Thoracic aorta (tissue), 2 donors: ENCODE measurements around the gene KIRREL2. TPM values are rescaled to one million over a fixed set of nuclear protein-coding genes. Genes with fewer than 3 reads are reported as not detected.

ENCODE experiments used
- ATAC-seq: fragments of 150-250 bp; one replicate; pipeline ENCODE4 v1.8.0; 2017; ENCODE audit warnings: low read depth; ENCODE audit not compliant: insufficient number of reproducible peaks, low FRiP score
- DNase-seq: peaks from one replicate; pipeline ENCODE4 v3.0.0-alpha.2; 2020; ENCODE audit warnings: low spot score
- H3K27ac ChIP-seq, 2 donors: fragments of 200-600 bp; sonication (generic); 1 replicate in 1 of 2; 2 replicates in 1 of 2; pipeline ENCODE4 v1.5.1; 2016; ENCODE audit warnings: mild to moderate bottlenecking in 2 of 2, moderate library complexity in 2 of 2
- H3K27me3 ChIP-seq: fragments of 200-600 bp; sonication (generic); replicated peaks from 2 replicates; pipeline ENCODE4 v1.6.0; 2016; ENCODE audit warnings: mild to moderate bottlenecking; ENCODE audit not compliant: insufficient read depth
- H3K36me3 ChIP-seq: fragments of 200-600 bp; sonication (generic); one replicate; pipeline ENCODE4 v1.5.1; 2016
- H3K4me1 ChIP-seq, 2 donors: fragments of 200-600 bp; sonication (generic); 1 replicate in 1 of 2; 2 replicates in 1 of 2; pipeline versions ENCODE4 v1.5.1 to v1.6.0; 2016; ENCODE audit warnings: low read depth in 2 of 2, mild to moderate bottlenecking in 1 of 2; ENCODE audit not compliant: control insufficient read depth in 1 of 2
- H3K4me3 ChIP-seq: fragments of 200-600 bp; sonication (generic); 2 replicates; pipeline ENCODE4 v1.5.1; 2016; ENCODE audit warnings: mild to moderate bottlenecking
- H3K9me3 ChIP-seq: fragments of 200-600 bp; sonication (generic); 2 replicates; pipeline ENCODE4 v1.5.1; 2016
- total RNA-seq, 2 donors: library from RNA; depleted of rRNA; stranded (reverse); fragments of >200 nt; gene quantifications; one replicate each; pipeline versions ENCODE4 v1.1.0 to v1.2.3, GENCODE V29; 2016
- TF ChIP-seq, protein P1 (sequence below): fragments of 200-600 bp; sonication (generic); IDR thresholded peaks from one replicate; pipeline ENCODE4 v1.5.1; 2019; ENCODE audit warnings: antibody characterized with exemption

KIRREL2 gene
- total RNA-seq, 2 donors from 2014 or later: 0.92 TPM; not detected in 1

GRCh38 chr19:35894342-35894741 is 37.6 kb downstream of the KIRREL2 start:
- no peak for DNase-seq
- peaks cover 3 to 9% of the 10 kb centered on the region in 2 donors for H3K4me1 ChIP-seq
- no peak overlapping the region for H3K27ac ChIP-seq
- no peaks in the 10 kb centered on the region for H3K27me3 ChIP-seq
- peaks cover 11% of the 10 kb centered on the region for H3K36me3 ChIP-seq
- TF ChIP-seq, protein P1, sequence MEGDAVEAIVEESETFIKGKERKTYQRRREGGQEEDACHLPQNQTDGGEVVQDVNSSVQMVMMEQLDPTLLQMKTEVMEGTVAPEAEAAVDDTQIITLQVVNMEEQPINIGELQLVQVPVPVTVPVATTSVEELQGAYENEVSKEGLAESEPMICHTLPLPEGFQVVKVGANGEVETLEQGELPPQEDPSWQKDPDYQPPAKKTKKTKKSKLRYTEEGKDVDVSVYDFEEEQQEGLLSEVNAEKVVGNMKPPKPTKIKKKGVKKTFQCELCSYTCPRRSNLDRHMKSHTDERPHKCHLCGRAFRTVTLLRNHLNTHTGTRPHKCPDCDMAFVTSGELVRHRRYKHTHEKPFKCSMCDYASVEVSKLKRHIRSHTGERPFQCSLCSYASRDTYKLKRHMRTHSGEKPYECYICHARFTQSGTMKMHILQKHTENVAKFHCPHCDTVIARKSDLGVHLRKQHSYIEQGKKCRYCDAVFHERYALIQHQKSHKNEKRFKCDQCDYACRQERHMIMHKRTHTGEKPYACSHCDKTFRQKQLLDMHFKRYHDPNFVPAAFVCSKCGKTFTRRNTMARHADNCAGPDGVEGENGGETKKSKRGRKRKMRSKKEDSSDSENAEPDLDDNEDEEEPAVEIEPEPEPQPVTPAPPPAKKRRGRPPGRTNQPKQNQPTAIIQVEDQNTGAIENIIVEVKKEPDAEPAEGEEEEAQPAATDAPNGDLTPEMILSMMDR: no peak
- H3K9me3 ChIP-seq: no peaks in the 10 kb centered on the region
- no peak for ATAC-seq
- H3K4me3 ChIP-seq: no peak overlapping the region

- DNase-seq (no peak), ATAC-seq (no peak)
- Histone ChIP-seq H3K4me3 (no peak overlapping the region), H3K9me3 (no peaks in the 10 kb centered on the region), H3K27ac (no peak overlapping the region), H3K4me1 (peaks cover 3 to 11% of the 10 kb centered on the region in 2 donors), H3K27me3 (no peaks in the 10 kb centered on the region), H3K36me3 (peaks cover 11% of the 10 kb centered on the region)
- TF ChIP-seq, protein P1: no peak
Observed at GRCh38 chr19:35895911-35896642, 39.4 kb downstream of the KIRREL2 start.

- ATAC-seq (no peak), DNase-seq (no peak)
- Histone ChIP-seq H3K27ac (no peak overlapping the region), H3K27me3 (no peaks in the 10 kb centered on the region), H3K4me3 (no peak overlapping the region), H3K9me3 (no peaks in the 10 kb centered on the region), H3K4me1 (peaks cover 3 to 13% of the 10 kb centered on the region in 2 donors), H3K36me3 (peaks cover 11% of the 10 kb centered on the region)
- TF ChIP-seq, protein P1: no peak
Observed at GRCh38 chr19:35896643-35897040, 39.9 kb downstream of the KIRREL2 start.

- ATAC-seq (no peak), DNase-seq (no peak)
- H3K4me1 ChIP-seq: peaks cover 3 to 13% of the 10 kb centered on the region in 2 donors
- peak overlapping the region; percentile 84 for H3K4me3 ChIP-seq
- H3K36me3 ChIP-seq: peaks cover 11% of the 10 kb centered on the region
- H3K27me3 ChIP-seq: no peaks in the 10 kb centered on the region
- H3K9me3 ChIP-seq: no peaks in the 10 kb centered on the region
- peak overlapping the region in 1 of 2 donors; percentile 43 for H3K27ac ChIP-seq
- TF ChIP-seq, protein P1: no peak
Observed at GRCh38 chr19:35897706-35898451, 41.2 kb downstream of the KIRREL2 start.

GRCh38 chr19:35898499-35898809 is 41.7 kb downstream of the KIRREL2 start:
- peaks cover 11% of the 10 kb centered on the region for H3K36me3 ChIP-seq
- TF ChIP-seq, protein P1: no peak
- H3K27ac ChIP-seq: peak overlapping the region in 1 of 2 donors; percentile 43
- H3K4me3 ChIP-seq: peak overlapping the region; percentile 84
- DNase-seq (no peak), ATAC-seq (no peak)
- H3K9me3 ChIP-seq: no peaks in the 10 kb centered on the region
- no peaks in the 10 kb centered on the region for H3K27me3 ChIP-seq
- H3K4me1 ChIP-seq: peaks cover 3 to 19% of the 10 kb centered on the region in 2 donors
